GM23338 (cell line): ENCODE measurements around the gene EHBP1L1. TPM values are rescaled to one million over a fixed set of nuclear protein-coding genes. Genes with fewer than 3 reads are reported as not detected.

ENCODE experiments used
- ATAC-seq: fragments of 200-7000 bp; cut with Tn5 transposase; 3 replicates; pipeline ENCODE4 v1.9.1; 2020
- DNase-seq: peaks from one replicate; pipeline ENCODE4 v3.0.0-alpha.2; 2015; ENCODE audit warnings: low spot score
- H2AFZ ChIP-seq: fragments of 200-600 bp; sonication (generic); 2 replicates; pipeline ENCODE4 v1.8.0; 2016; ENCODE audit warnings: antibody characterized with exemption, mild to moderate bottlenecking, moderate library complexity
- H3F3A ChIP-seq: fragments of 200-600 bp; sonication (generic); replicated peaks from 2 replicates; pipeline ENCODE4 v1.8.0; 2017; ENCODE audit warnings: antibody characterized with exemption, mixed run types, low read depth
- H3K27ac ChIP-seq: fragments of 200-600 bp; sonication (generic); 2 replicates; pipeline ENCODE4 v1.6.1; 2016; ENCODE audit warnings: low read depth
- H3K27me3 ChIP-seq: fragments of 200-600 bp; sonication (generic); 2 replicates; pipeline ENCODE4 v1.8.0; 2016; ENCODE audit warnings: mild to moderate bottlenecking, mixed run types, moderate library complexity; ENCODE audit not compliant: insufficient read depth
- H3K36me3 ChIP-seq: fragments of 200-600 bp; sonication (generic); 2 replicates; pipeline ENCODE4 v1.8.0; 2016; ENCODE audit warnings: mild to moderate bottlenecking; ENCODE audit not compliant: insufficient read depth
- H3K4me1 ChIP-seq: fragments of 200-600 bp; sonication (generic); 2 replicates; pipeline ENCODE4 v1.8.0; 2016; ENCODE audit warnings: mild to moderate bottlenecking, moderate library complexity; ENCODE audit not compliant: insufficient read depth
- H3K4me2 ChIP-seq: fragments of 200-600 bp; sonication (generic); 2 replicates; pipeline ENCODE4 v1.7.1; 2017; ENCODE audit warnings: mixed run types
- H3K4me3 ChIP-seq: fragments of 200-600 bp; sonication (generic); 2 replicates; pipeline ENCODE4 v1.6.1; 2016; ENCODE audit warnings: mixed run types
- H3K79me2 ChIP-seq: fragments of 200-600 bp; sonication (generic); replicated peaks from 2 replicates; pipeline ENCODE4 v1.8.0; 2017; ENCODE audit warnings: mild to moderate bottlenecking; ENCODE audit not compliant: insufficient read depth
- H3K9me2 ChIP-seq: fragments of 200-600 bp; sonication (generic); 2 replicates; pipeline ENCODE4 v1.8.0; 2017; ENCODE audit not compliant: insufficient read depth
- H4K20me1 ChIP-seq: fragments of 200-600 bp; sonication (generic); replicated peaks from 2 replicates; pipeline ENCODE4 v1.8.0; 2017; ENCODE audit warnings: mild to moderate bottlenecking; ENCODE audit not compliant: insufficient read depth
- H3K27ac Mint-ChIP-seq: 2 replicates; pipeline ENCODE4 v1.8.0; 2020; ENCODE audit warnings: inconsistent platforms, mild to moderate bottlenecking, moderate library complexity, mixed read lengths
- H3K27me3 Mint-ChIP-seq: 3 replicates; pipeline ENCODE4 v1.8.0; 2022; ENCODE audit warnings: low read depth, mild to moderate bottlenecking, moderate library complexity, mixed read lengths, inconsistent platforms; ENCODE audit not compliant: insufficient read depth, poor library complexity
- H3K36me3 Mint-ChIP-seq: 3 replicates; pipeline ENCODE4 v1.8.0; 2021; ENCODE audit warnings: low read depth, mild to moderate bottlenecking, inconsistent platforms, moderate library complexity, mixed read lengths
- H3K4me1 Mint-ChIP-seq: 3 replicates; pipeline ENCODE4 v1.8.0; 2020; ENCODE audit warnings: mild to moderate bottlenecking, inconsistent platforms, mixed read lengths
- H3K4me3 Mint-ChIP-seq: 3 replicates; pipeline ENCODE4 v1.8.0; 2021; ENCODE audit warnings: moderate library complexity, mild to moderate bottlenecking, inconsistent platforms, mixed read lengths
- H3K9me3 Mint-ChIP-seq: 3 replicates; pipeline ENCODE4 v1.8.0; 2020; ENCODE audit warnings: moderate library complexity, mild to moderate bottlenecking, inconsistent platforms, mixed read lengths
- CREB1 ChIP-seq: fragments of 250-450 bp; sonication (Bioruptor Pico); IDR thresholded peaks from 2 replicates; pipeline ENCODE4 v1.5.0; 2020; ENCODE audit warnings: low read depth, mild to moderate bottlenecking, moderate library complexity
- EZH2 ChIP-seq: fragments of 200-600 bp; sonication (generic); IDR thresholded peaks from one replicate; pipeline ENCODE4 v1.8.0; 2017; ENCODE audit warnings: antibody characterized with exemption, mild to moderate bottlenecking, low read depth; ENCODE audit not compliant: unreplicated experiment
- EZH2phosphoT487 ChIP-seq: fragments of 200-600 bp; sonication (generic); IDR thresholded peaks from one replicate; pipeline ENCODE4 v1.8.1; 2018; ENCODE audit warnings: antibody characterized with exemption; ENCODE audit not compliant: unreplicated experiment
- JUNB ChIP-seq: IDR thresholded peaks from one replicate; pipeline ENCODE4 v1.6.1; 2016; ENCODE audit warnings: antibody characterized with exemption; ENCODE audit not compliant: unreplicated experiment
- NANOG ChIP-seq: IDR thresholded peaks from 2 replicates; pipeline ENCODE4 v1.6.1; 2016; ENCODE audit warnings: antibody characterized with exemption, borderline replicate concordance
- STAT1 ChIP-seq: IDR thresholded peaks from one replicate; pipeline ENCODE4 v1.6.1; 2016; ENCODE audit warnings: antibody characterized with exemption; ENCODE audit not compliant: unreplicated experiment
- ZNF331 ChIP-seq: fragments of 250-450 bp; sonication (Bioruptor Pico); IDR thresholded peaks from 2 replicates; pipeline ENCODE4 v1.5.0; 2020; ENCODE audit warnings: low read depth, mild to moderate bottlenecking, moderate library complexity
- polyA plus RNA-seq: library from polyadenylated mRNA; unstranded; fragments of >200 nt; fragmentation: Nextera tagmentation; extraction: Ambion mirVana; gene quantifications from 2 replicates; pipeline ENCODE4 v1.2.1, GENCODE V29; 2016
- total RNA-seq: library from RNA; depleted of rRNA; stranded (reverse); fragments of >200 nt; shearing (Covaris generic); gene quantifications from 2 replicates; pipeline ENCODE4 v1.2.3, GENCODE V29; 2014
- TF ChIP-seq, protein P1 (sequence below): fragments of 250-450 bp; sonication (Bioruptor Pico); IDR thresholded peaks from 2 replicates; pipeline ENCODE4 v1.5.0; 2020; ENCODE audit warnings: mild to moderate bottlenecking, moderate library complexity
- TF ChIP-seq, protein P2 (sequence below): IDR thresholded peaks from one replicate; pipeline ENCODE4 v1.6.1; 2018; ENCODE audit warnings: antibody characterized with exemption; ENCODE audit not compliant: unreplicated experiment
- TF ChIP-seq, protein P3 (sequence below): IDR thresholded peaks from 2 replicates; pipeline ENCODE4 v1.6.1; 2016; ENCODE audit warnings: antibody characterized with exemption
- TF ChIP-seq, protein P4 (sequence below), 2 experiments: fragments of 200-600 bp in 1 of 2; sonication (generic) in 1 of 2; conservative IDR thresholded peaks; 2 replicates each; pipeline versions ENCODE4 v1.5.1 to v1.6.1; 2016 to 2017; ENCODE audit warnings: antibody characterized with exemption in 2 of 2, low read depth in 2 of 2, mild to moderate bottlenecking in 2 of 2, moderate library complexity in 1 of 2

EHBP1L1 gene
- total and polyA plus RNA-seq, 2 experiments from 2014 or later: 2.9 to 10.9 TPM

DNA sequence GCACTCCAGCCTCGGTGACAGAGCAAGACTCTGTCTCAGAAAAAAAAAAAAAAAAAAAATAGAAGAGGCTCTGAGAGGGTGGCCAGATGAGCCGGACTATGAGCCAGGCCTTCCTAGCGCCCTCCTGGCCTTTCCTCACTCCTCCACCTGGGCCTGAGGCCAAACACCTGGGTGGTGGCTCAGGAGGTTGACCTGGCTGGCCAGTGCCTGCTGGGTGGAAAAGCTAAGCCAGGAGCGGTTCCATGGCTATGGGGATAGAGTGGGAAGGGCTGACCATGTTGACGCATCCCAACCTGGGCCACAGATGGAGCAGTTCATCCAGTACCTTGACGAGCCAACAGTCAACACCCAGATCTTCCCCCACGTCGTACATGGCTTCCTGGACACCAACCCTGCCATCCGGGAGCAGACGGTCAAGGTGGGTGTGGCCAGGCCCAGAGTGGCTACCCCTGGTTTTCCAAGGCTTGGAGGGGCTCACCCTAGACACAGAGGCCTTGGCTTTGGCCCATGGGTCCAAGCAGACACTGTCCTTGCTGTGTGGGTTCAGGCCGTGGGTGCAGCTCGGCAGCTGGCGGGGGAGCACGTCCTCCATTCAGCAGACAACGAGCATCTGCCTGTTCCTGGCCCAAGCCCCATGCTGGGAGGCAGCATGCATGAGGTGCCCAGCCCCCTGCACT, 43.3 kb upstream of the EHBP1L1 start (continued):
- TF ChIP-seq, protein P1, sequence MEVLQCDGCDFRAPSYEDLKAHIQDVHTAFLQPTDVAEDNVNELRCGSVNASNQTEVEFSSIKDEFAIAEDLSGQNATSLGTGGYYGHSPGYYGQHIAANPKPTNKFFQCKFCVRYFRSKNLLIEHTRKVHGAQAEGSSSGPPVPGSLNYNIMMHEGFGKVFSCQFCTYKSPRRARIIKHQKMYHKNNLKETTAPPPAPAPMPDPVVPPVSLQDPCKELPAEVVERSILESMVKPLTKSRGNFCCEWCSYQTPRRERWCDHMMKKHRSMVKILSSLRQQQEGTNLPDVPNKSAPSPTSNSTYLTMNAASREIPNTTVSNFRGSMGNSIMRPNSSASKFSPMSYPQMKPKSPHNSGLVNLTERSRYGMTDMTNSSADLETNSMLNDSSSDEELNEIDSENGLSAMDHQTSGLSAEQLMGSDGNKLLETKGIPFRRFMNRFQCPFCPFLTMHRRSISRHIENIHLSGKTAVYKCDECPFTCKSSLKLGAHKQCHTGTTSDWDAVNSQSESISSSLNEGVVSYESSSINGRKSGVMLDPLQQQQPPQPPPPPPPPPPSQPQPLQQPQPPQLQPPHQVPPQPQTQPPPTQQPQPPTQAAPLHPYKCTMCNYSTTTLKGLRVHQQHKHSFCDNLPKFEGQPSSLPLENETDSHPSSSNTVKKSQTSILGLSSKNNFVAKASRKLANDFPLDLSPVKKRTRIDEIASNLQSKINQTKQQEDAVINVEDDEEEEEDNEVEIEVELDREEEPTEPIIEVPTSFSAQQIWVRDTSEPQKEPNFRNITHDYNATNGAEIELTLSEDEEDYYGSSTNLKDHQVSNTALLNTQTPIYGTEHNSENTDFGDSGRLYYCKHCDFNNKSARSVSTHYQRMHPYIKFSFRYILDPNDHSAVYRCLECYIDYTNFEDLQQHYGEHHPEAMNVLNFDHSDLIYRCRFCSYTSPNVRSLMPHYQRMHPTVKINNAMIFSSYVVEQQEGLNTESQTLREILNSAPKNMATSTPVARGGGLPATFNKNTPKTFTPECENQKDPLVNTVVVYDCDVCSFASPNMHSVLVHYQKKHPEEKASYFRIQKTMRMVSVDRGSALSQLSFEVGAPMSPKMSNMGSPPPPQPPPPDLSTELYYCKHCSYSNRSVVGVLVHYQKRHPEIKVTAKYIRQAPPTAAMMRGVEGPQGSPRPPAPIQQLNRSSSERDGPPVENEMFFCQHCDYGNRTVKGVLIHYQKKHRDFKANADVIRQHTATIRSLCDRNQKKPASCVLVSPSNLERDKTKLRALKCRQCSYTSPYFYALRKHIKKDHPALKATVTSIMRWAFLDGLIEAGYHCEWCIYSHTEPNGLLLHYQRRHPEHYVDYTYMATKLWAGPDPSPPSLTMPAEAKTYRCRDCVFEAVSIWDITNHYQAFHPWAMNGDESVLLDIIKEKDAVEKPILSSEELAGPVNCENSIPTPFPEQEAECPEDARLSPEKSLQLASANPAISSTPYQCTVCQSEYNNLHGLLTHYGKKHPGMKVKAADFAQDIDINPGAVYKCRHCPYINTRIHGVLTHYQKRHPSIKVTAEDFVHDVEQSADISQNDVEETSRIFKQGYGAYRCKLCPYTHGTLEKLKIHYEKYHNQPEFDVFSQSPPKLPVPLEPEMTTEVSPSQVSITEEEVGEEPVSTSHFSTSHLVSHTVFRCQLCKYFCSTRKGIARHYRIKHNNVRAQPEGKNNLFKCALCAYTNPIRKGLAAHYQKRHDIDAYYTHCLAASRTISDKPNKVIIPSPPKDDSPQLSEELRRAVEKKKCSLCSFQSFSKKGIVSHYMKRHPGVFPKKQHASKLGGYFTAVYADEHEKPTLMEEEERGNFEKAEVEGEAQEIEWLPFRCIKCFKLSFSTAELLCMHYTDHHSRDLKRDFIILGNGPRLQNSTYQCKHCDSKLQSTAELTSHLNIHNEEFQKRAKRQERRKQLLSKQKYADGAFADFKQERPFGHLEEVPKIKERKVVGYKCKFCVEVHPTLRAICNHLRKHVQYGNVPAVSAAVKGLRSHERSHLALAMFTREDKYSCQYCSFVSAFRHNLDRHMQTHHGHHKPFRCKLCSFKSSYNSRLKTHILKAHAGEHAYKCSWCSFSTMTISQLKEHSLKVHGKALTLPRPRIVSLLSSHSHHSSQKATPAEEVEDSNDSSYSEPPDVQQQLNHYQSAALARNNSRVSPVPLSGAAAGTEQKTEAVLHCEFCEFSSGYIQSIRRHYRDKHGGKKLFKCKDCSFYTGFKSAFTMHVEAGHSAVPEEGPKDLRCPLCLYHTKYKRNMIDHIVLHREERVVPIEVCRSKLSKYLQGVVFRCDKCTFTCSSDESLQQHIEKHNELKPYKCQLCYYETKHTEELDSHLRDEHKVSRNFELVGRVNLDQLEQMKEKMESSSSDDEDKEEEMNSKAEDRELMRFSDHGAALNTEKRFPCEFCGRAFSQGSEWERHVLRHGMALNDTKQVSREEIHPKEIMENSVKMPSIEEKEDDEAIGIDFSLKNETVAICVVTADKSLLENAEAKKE: no peak

DNA sequence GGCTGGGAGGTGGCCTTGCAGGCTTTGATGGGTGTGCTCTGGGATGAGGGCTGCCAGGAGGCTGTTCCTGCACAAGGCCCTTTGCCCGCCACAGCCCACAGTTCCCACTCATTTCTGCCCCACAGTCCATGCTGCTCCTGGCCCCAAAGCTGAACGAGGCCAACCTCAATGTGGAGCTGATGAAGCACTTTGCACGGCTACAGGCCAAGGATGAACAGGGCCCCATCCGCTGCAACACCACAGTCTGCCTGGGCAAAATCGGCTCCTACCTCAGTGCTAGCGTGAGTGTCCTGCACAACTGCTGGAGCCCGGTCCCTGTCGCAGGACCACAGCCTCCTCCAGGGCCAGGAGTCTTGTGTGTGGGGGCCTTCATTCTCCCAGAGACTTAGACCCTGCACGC, 40.8 kb upstream of the EHBP1L1 start:
- no peaks in the 10 kb centered on the region for H3K79me2 ChIP-seq
- peaks cover 26% of the 10 kb centered on the region for H3K36me3 Mint-ChIP-seq
- no peak overlapping the region for H3K4me3 ChIP-seq
- H3K4me1 ChIP-seq: peaks cover 5% of the 10 kb centered on the region; the same call in 1 of the 2 replicates
- no peak overlapping the region for H3K27ac ChIP-seq
- DNase-seq: no peak
- no peak overlapping the region for H3K4me3 Mint-ChIP-seq
- no peaks in the 10 kb centered on the region for H3K9me2 ChIP-seq
- H3K4me1 Mint-ChIP-seq: no peaks in the 10 kb centered on the region
- H3K36me3 ChIP-seq: no peaks in the 10 kb centered on the region; the same call in 1 of the 2 replicates
- no peak overlapping the region for H2AFZ ChIP-seq
- H4K20me1 ChIP-seq: no peaks in the 10 kb centered on the region; the same call in 1 of the 2 replicates
- ATAC-seq: no peak
- peaks cover 26% of the 10 kb centered on the region; the same call in 1 of the 2 replicates for H3F3A ChIP-seq
- H3K4me2 ChIP-seq: no peak overlapping the region
- H3K27ac Mint-ChIP-seq: no peak overlapping the region
- no peaks in the 10 kb centered on the region for H3K9me3 Mint-ChIP-seq
- H3K27me3 ChIP-seq: peaks cover 19% of the 10 kb centered on the region
- H3K27me3 Mint-ChIP-seq: peaks cover 18% of the 10 kb centered on the region
- TF ChIP-seq JUNB (no peak), STAT1 (no peak), ZNF331 (CRISPR knock-in tag) (no peak), CREB1 (no peak), NANOG (no peak), EZH2 (no peak), EZH2phosphoT487 (no peak)
- TF ChIP-seq, protein P2, sequence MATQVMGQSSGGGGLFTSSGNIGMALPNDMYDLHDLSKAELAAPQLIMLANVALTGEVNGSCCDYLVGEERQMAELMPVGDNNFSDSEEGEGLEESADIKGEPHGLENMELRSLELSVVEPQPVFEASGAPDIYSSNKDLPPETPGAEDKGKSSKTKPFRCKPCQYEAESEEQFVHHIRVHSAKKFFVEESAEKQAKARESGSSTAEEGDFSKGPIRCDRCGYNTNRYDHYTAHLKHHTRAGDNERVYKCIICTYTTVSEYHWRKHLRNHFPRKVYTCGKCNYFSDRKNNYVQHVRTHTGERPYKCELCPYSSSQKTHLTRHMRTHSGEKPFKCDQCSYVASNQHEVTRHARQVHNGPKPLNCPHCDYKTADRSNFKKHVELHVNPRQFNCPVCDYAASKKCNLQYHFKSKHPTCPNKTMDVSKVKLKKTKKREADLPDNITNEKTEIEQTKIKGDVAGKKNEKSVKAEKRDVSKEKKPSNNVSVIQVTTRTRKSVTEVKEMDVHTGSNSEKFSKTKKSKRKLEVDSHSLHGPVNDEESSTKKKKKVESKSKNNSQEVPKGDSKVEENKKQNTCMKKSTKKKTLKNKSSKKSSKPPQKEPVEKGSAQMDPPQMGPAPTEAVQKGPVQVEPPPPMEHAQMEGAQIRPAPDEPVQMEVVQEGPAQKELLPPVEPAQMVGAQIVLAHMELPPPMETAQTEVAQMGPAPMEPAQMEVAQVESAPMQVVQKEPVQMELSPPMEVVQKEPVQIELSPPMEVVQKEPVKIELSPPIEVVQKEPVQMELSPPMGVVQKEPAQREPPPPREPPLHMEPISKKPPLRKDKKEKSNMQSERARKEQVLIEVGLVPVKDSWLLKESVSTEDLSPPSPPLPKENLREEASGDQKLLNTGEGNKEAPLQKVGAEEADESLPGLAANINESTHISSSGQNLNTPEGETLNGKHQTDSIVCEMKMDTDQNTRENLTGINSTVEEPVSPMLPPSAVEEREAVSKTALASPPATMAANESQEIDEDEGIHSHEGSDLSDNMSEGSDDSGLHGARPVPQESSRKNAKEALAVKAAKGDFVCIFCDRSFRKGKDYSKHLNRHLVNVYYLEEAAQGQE: no peak
- TF ChIP-seq, protein P3, sequence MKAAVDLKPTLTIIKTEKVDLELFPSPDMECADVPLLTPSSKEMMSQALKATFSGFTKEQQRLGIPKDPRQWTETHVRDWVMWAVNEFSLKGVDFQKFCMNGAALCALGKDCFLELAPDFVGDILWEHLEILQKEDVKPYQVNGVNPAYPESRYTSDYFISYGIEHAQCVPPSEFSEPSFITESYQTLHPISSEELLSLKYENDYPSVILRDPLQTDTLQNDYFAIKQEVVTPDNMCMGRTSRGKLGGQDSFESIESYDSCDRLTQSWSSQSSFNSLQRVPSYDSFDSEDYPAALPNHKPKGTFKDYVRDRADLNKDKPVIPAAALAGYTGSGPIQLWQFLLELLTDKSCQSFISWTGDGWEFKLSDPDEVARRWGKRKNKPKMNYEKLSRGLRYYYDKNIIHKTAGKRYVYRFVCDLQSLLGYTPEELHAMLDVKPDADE: no peak
- TF ChIP-seq, protein P4, sequence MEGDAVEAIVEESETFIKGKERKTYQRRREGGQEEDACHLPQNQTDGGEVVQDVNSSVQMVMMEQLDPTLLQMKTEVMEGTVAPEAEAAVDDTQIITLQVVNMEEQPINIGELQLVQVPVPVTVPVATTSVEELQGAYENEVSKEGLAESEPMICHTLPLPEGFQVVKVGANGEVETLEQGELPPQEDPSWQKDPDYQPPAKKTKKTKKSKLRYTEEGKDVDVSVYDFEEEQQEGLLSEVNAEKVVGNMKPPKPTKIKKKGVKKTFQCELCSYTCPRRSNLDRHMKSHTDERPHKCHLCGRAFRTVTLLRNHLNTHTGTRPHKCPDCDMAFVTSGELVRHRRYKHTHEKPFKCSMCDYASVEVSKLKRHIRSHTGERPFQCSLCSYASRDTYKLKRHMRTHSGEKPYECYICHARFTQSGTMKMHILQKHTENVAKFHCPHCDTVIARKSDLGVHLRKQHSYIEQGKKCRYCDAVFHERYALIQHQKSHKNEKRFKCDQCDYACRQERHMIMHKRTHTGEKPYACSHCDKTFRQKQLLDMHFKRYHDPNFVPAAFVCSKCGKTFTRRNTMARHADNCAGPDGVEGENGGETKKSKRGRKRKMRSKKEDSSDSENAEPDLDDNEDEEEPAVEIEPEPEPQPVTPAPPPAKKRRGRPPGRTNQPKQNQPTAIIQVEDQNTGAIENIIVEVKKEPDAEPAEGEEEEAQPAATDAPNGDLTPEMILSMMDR (conservative IDR thresholded peaks at IDR 0.05; ENCODE audit: low read depth in 2 of 2): no peak
